HG03469 (cell line): Measurements from ENCODE around the gene PABPC3.
A peak's percentile ranks its signal among the peaks of the same experiment; 100 is the strongest.

Source experiments
- ATAC-seq: cut with Tn5 transposase; IDR thresholded peaks from one replicate; pipeline ENCODE4 v1.9.1; 2021; ENCODE audit warnings: mild to moderate bottlenecking, moderate library complexity, moderate number of reproducible peaks; ENCODE audit not compliant: unreplicated experiment

PABPC3 gene

GRCh38 chr13:25110956-25111584, 15.1 kb downstream of the PABPC3 start:
- no peak for ATAC-seq

GRCh38 chr13:25111585-25111956, 15.6 kb downstream of the PABPC3 start:
- ATAC-seq = no peak

GRCh38 chr13:25112695-25113255, 16.8 kb downstream of the PABPC3 start:
- no peak for ATAC-seq

GRCh38 chr13:25114220-25114619, 18.3 kb downstream of the PABPC3 start:
- peak; percentile 66 for ATAC-seq

GRCh38 chr13:25116044-25116443, 20.1 kb downstream of the PABPC3 start:
- ATAC-seq = no peak

GRCh38 chr13:25117312-25117711, 21.4 kb downstream of the PABPC3 start:
- ATAC-seq = no peak

- ATAC-seq = no peak
These were observed 22.5 kb downstream of the PABPC3 start for GRCh38 chr13:25118378-25118905.

GRCh38 chr13:25130944-25131343, 35.0 kb downstream of the PABPC3 start:
- ATAC-seq = no peak

- no peak for ATAC-seq
These were observed 36.0 kb downstream of the PABPC3 start for GRCh38 chr13:25131881-25132420.

GRCh38 chr13:25132751-25133390, 36.9 kb downstream of the PABPC3 start:
- ATAC-seq = no peak

- no peak for ATAC-seq
These were observed 40.0 kb downstream of the PABPC3 start for GRCh38 chr13:25135896-25136295.

- ATAC-seq = no peak
These were observed 41.2 kb downstream of the PABPC3 start for GRCh38 chr13:25136880-25137787.

- ATAC-seq = no peak
These were observed 41.8 kb downstream of the PABPC3 start for GRCh38 chr13:25137788-25138115.

- ATAC-seq = no peak
These were observed 45.1 kb downstream of the PABPC3 start for GRCh38 chr13:25141042-25141441.

GRCh38 chr13:25143706-25144105, 47.8 kb downstream of the PABPC3 start:
- no peak for ATAC-seq

- ATAC-seq = peak; percentile 56
These were observed 51.9 kb downstream of the PABPC3 start for GRCh38 chr13:25147638-25148401.

- ATAC-seq = no peak
These were observed 52.5 kb downstream of the PABPC3 start for GRCh38 chr13:25148402-25148771.
